Vagina (tissue), 2 donors: ENCODE data around the gene PARM1. TPM values are rescaled to one million over a fixed set of nuclear protein-coding genes. Genes with fewer than 3 reads are reported as not detected.

Experiments
- DNase-seq, 2 donors: peaks; one replicate each; pipeline ENCODE4 v3.0.0-alpha.2; 2017; ENCODE audit errors: extremely low spot score in 2 of 2
- H3K27ac ChIP-seq: fragments of 200-600 bp; sonication (generic); one replicate; pipeline ENCODE4 v1.5.1; 2019
- H3K27me3 ChIP-seq: fragments of 200-600 bp; sonication (generic); one replicate; pipeline ENCODE4 v1.5.1; 2019
- H3K36me3 ChIP-seq, 2 donors: fragments of 200-600 bp; sonication (generic); one replicate each; pipeline ENCODE4 v1.5.1; 2017 to 2019
- H3K4me1 ChIP-seq: fragments of 200-600 bp; sonication (generic); one replicate; pipeline ENCODE4 v1.5.1; 2019
- H3K4me3 ChIP-seq, 2 donors: fragments of 200-600 bp; sonication (generic); 1 replicate in 1 of 2; 2 replicates in 1 of 2; pipeline ENCODE4 v1.5.1; 2016 to 2019
- H3K9me3 ChIP-seq: fragments of 200-600 bp; sonication (generic); one replicate; pipeline ENCODE4 v1.5.1; 2019
- CTCF ChIP-seq, 3 experiments: fragments of 450-650 bp in 2 of 3; fragments of 200-600 bp in 1 of 3; sonication (generic) in 1 of 3; IDR thresholded peaks; one replicate each; pipeline ENCODE4 v1.5.1; 2017 to 2019; ENCODE audit warnings: antibody characterized with exemption in 3 of 3, mild to moderate bottlenecking in 2 of 3, moderate library complexity in 2 of 3
- POLR2A ChIP-seq, 2 donors: fragments of 450-650 bp; IDR thresholded peaks; one replicate each; pipeline ENCODE4 v1.6.1; 2017; ENCODE audit warnings: antibody characterized with exemption in 2 of 2, mild to moderate bottlenecking in 2 of 2, moderate library complexity in 2 of 2
- POLR2AphosphoS5 ChIP-seq, 2 donors: sonication (generic); formaldehyde crosslinking; IDR thresholded peaks; one replicate each; pipeline ENCODE4 v1.9.0; 2017; ENCODE audit warnings: antibody characterized with exemption in 2 of 2, mild to moderate bottlenecking in 2 of 2, low read depth in 1 of 2; ENCODE audit not compliant: insufficient read depth in 1 of 2
- intact Hi-C: fragments of 100-400 bp; cut with DNase I; formaldehyde crosslinking; loops from one replicate; pipeline ENCODE4 v1.15.1; 2023
- total RNA-seq: library from RNA; depleted of rRNA; stranded (reverse); fragments of >200 nt; gene quantifications from one replicate; pipeline ENCODE4 v1.2.3, GENCODE V29; 2016

Gene PARM1
- total RNA-seq, 1 donor from 2014 or later, result 26.3 TPM

- Histone ChIP-seq H3K4me1 (no peaks in the 10 kb centered on the region), H3K27ac (no peak overlapping the region), H3K4me3 (no peak overlapping the region), H3K9me3 (no peaks in the 10 kb centered on the region), H3K27me3 (no peaks in the 10 kb centered on the region), H3K36me3 (no peaks in the 10 kb centered on the region)
- no peak for TF ChIP-seq CTCF (IDR thresholded peaks at IDR 0.05)
- no peak for TF ChIP-seq POLR2A (IDR thresholded peaks at IDR 0.05)
- TF ChIP-seq POLR2AphosphoS5 (IDR thresholded peaks at IDR 0.05; ENCODE audit: insufficient read depth in 1 of 2, low read depth in 1 of 2), result no peak
- DNase-seq, result no peak
- intact Hi-C loops, result no loop called here
These were observed 121.2 kb downstream of the PARM1 start for GRCh38 chr4:75054078-75054477.

GRCh38 chr4:75056277-75056676 is 123.4 kb downstream of the PARM1 start:
- no peak overlapping the region for H3K4me3 ChIP-seq
- no peaks in the 10 kb centered on the region for H3K9me3 ChIP-seq
- H3K27ac ChIP-seq, result no peak overlapping the region
- no peaks in the 10 kb centered on the region for H3K36me3 ChIP-seq
- no peak for TF ChIP-seq CTCF (IDR thresholded peaks at IDR 0.05)
- TF ChIP-seq POLR2AphosphoS5 (IDR thresholded peaks at IDR 0.05; ENCODE audit: insufficient read depth in 1 of 2, low read depth in 1 of 2), result no peak
- no peak for TF ChIP-seq POLR2A (IDR thresholded peaks at IDR 0.05)
- intact Hi-C loops, result no loop called here
- no peaks in the 10 kb centered on the region for H3K27me3 ChIP-seq
- DNase-seq, result no peak
- H3K4me1 ChIP-seq, result no peaks in the 10 kb centered on the region

GRCh38 chr4:75057369-75057768 is 124.5 kb downstream of the PARM1 start:
- Histone ChIP-seq H3K36me3 (no peaks in the 10 kb centered on the region), H3K4me1 (no peaks in the 10 kb centered on the region), H3K4me3 (no peak overlapping the region), H3K27me3 (no peaks in the 10 kb centered on the region), H3K27ac (no peak overlapping the region), H3K9me3 (no peaks in the 10 kb centered on the region)
- no peak for DNase-seq
- TF ChIP-seq POLR2AphosphoS5 (IDR thresholded peaks at IDR 0.05; ENCODE audit: insufficient read depth in 1 of 2, low read depth in 1 of 2) (no peak), CTCF (IDR thresholded peaks at IDR 0.05) (no peak), POLR2A (IDR thresholded peaks at IDR 0.05) (no peak)
- intact Hi-C loops, result no loop called here

GRCh38 chr4:75058486-75058885 is 125.6 kb downstream of the PARM1 start:
- no peaks in the 10 kb centered on the region for H3K4me1 ChIP-seq
- intact Hi-C loops, result no loop called here
- no peaks in the 10 kb centered on the region for H3K9me3 ChIP-seq
- H3K27me3 ChIP-seq, result no peaks in the 10 kb centered on the region
- no peak overlapping the region for H3K27ac ChIP-seq
- H3K4me3 ChIP-seq, result no peak overlapping the region
- H3K36me3 ChIP-seq, result no peaks in the 10 kb centered on the region
- TF ChIP-seq POLR2AphosphoS5 (IDR thresholded peaks at IDR 0.05; ENCODE audit: insufficient read depth in 1 of 2, low read depth in 1 of 2) (no peak), POLR2A (IDR thresholded peaks at IDR 0.05) (no peak), CTCF (IDR thresholded peaks at IDR 0.05) (no peak)
- DNase-seq, result no peak

- Histone ChIP-seq H3K27me3 (no peaks in the 10 kb centered on the region), H3K4me1 (no peaks in the 10 kb centered on the region), H3K36me3 (no peaks in the 10 kb centered on the region), H3K9me3 (no peaks in the 10 kb centered on the region), H3K27ac (no peak overlapping the region), H3K4me3 (no peak overlapping the region)
- intact Hi-C loops, result no loop called here
- DNase-seq, result no peak
- no peak for TF ChIP-seq CTCF (IDR thresholded peaks at IDR 0.05)
These were observed 130.5 kb downstream of the PARM1 start for GRCh38 chr4:75063433-75063832.
